HCT116 (cell line): Measurements from ENCODE around the gene TMPRSS11A. TPM values are rescaled to one million over a fixed set of nuclear protein-coding genes. Genes with fewer than 3 reads are reported as not detected.

ENCODE experiments used
- ATAC-seq: fragments of 200-7000 bp; cut with Tn5 transposase; 2 replicates; pipeline ENCODE4 v1.9.1; 2020; ENCODE audit warnings: mild to moderate bottlenecking, moderate library complexity
- BruUV-seq: library from RNA; stranded (reverse); fragments of 400-500 nt; replicated peaks from 2 replicates; lab custom pipeline; 2021; lab: Mats Ljungman, UMichigan
- CTCF ChIA-PET: fragments of 300-600 bp; sonication (Branson Sonifier 250); formaldehyde crosslinking; loops from one replicate; lab custom pipeline; 2021; ENCODE audit warnings: antibody characterized with exemption; lab: Charles Lee
- POLR2A ChIA-PET: fragments of 300-600, 350-600 bp; sonication (Branson Sonifier 250); formaldehyde crosslinking; loops from one replicate; lab custom pipeline; 2021; ENCODE audit warnings: antibody characterized with exemption; lab: Charles Lee
- RAD21 ChIA-PET, 2 experiments: fragments of 300-600 bp; sonication (Branson Sonifier 250); formaldehyde crosslinking; loops; one replicate each; lab custom pipeline; 2023; ENCODE audit warnings: low total read pairs in 2 of 2; ENCODE audit not compliant: uncharacterized antibody in 2 of 2, unreplicated experiment in 2 of 2, low non-redundant PET in 1 of 2; lab: Charles Lee
- DNase-seq: peaks from one replicate; pipeline ENCODE4 v3.0.0-alpha.2; 2010; ENCODE audit warnings: low read depth, low spot score
- H2AFZ ChIP-seq: fragments of 200-600 bp; shearing (Covaris generic), sonication (generic); 2 replicates; pipeline ENCODE4 v1.6.1; 2017; ENCODE audit warnings: low read depth, mixed run types, mixed read lengths, antibody characterized with exemption, low read length; ENCODE audit not compliant: poor library complexity, severe bottlenecking
- H3K27ac ChIP-seq: 2 replicates; pipeline ENCODE4 v1.5.1; 2012; ENCODE audit warnings: low read depth, low read length
- H3K27me3 ChIP-seq: fragments of 200-600 bp; sonication (generic); 2 replicates; pipeline ENCODE4 v1.6.1; 2016; ENCODE audit warnings: mixed run types, low read length, mixed read lengths; ENCODE audit not compliant: insufficient read depth
- H3K36me3 ChIP-seq, 2 experiments: fragments of 200-500 bp in 1 of 2; fragments of 200-600 bp in 1 of 2; sonication (Bioruptor generic) in 1 of 2; sonication (generic) in 1 of 2; 2 replicates each; pipeline versions ENCODE4 v1.5.1 to v1.6.1; 2014 to 2016; ENCODE audit warnings: low read length in 2 of 2, inconsistent platforms in 1 of 2, mixed read lengths in 1 of 2, mixed run types in 1 of 2; ENCODE audit not compliant: insufficient read depth in 2 of 2, control insufficient read depth in 1 of 2
- H3K4me1 ChIP-seq, 2 experiments: fragments of 200-600 bp in 1 of 2; sonication (generic) in 1 of 2; 2 replicates each; pipeline versions ENCODE4 v1.5.1 to v1.6.1; 2012 to 2017; ENCODE audit warnings: low read length in 2 of 2, inconsistent platforms in 1 of 2, mild to moderate bottlenecking in 1 of 2, mixed read lengths in 1 of 2, mixed run types in 1 of 2, moderate library complexity in 1 of 2; ENCODE audit not compliant: insufficient read depth in 2 of 2, control insufficient read depth in 1 of 2
- H3K4me2 ChIP-seq: fragments of 200-600 bp; sonication (generic); 2 replicates; pipeline ENCODE4 v1.6.1; 2017; ENCODE audit warnings: mixed run types, low read length, mixed read lengths
- H3K4me3 ChIP-seq, 2 experiments: fragments of 200-600 bp in 1 of 2; sonication (generic) in 1 of 2; replicated peaks in 1 of 2; 2 replicates each; pipeline ENCODE4 v1.5.1; 2011 to 2016; ENCODE audit warnings: low read length in 2 of 2, control low read depth in 1 of 2, low read depth in 1 of 2, mild to moderate bottlenecking in 1 of 2, mixed read lengths in 1 of 2, mixed run types in 1 of 2
- H3K79me2 ChIP-seq: fragments of 200-600 bp; sonication (generic); 2 replicates; pipeline ENCODE4 v1.6.1; 2017; ENCODE audit warnings: mild to moderate bottlenecking, mixed run types, low read length, moderate library complexity, mixed read lengths; ENCODE audit not compliant: insufficient read depth
- H3K9ac ChIP-seq: fragments of 200-600 bp; sonication (generic); 2 replicates; pipeline ENCODE4 v1.6.1; 2016; ENCODE audit warnings: low read length, mixed read lengths
- H3K9me2 ChIP-seq: fragments of 200-600 bp; sonication (generic), shearing (Covaris generic); 2 replicates; pipeline ENCODE4 v1.6.1; 2017; ENCODE audit warnings: mixed run types, mild to moderate bottlenecking, moderate library complexity; ENCODE audit not compliant: insufficient read depth
- H3K9me3 ChIP-seq, 2 experiments: fragments of 200-500 bp in 1 of 2; fragments of 200-600 bp in 1 of 2; sonication (Bioruptor generic) in 1 of 2; sonication (generic) in 1 of 2; 2 replicates each; pipeline ENCODE4 v1.6.1; 2014 to 2017; ENCODE audit warnings: low read length in 2 of 2, mixed read lengths in 2 of 2, inconsistent platforms in 1 of 2, low read depth in 1 of 2, mild to moderate bottlenecking in 1 of 2, mixed run types in 1 of 2, moderate library complexity in 1 of 2; ENCODE audit not compliant: control insufficient read depth in 1 of 2, insufficient read depth in 1 of 2
- H4K20me1 ChIP-seq: fragments of 200-600 bp; sonication (generic), shearing (Covaris generic); 2 replicates; pipeline ENCODE4 v1.6.1; 2017; ENCODE audit warnings: mixed run types, mild to moderate bottlenecking, moderate library complexity; ENCODE audit not compliant: insufficient read depth
- CBX3 ChIP-seq: IDR thresholded peaks from 2 replicates; pipeline ENCODE4 v1.6.1; 2012; ENCODE audit warnings: low read depth
- CEBPB ChIP-seq: IDR thresholded peaks from 2 replicates; pipeline ENCODE4 v1.6.1; 2012; ENCODE audit warnings: low read depth
- EGR1 ChIP-seq: IDR thresholded peaks from 2 replicates; pipeline ENCODE4 v1.6.1; 2012; ENCODE audit warnings: low read depth
- ELF1 ChIP-seq: IDR thresholded peaks from 2 replicates; pipeline ENCODE4 v1.6.1; 2012; ENCODE audit warnings: low read depth, borderline replicate concordance
- EZH2 ChIP-seq: fragments of 200-600 bp; sonication (generic); IDR thresholded peaks from 2 replicates; pipeline ENCODE4 v1.6.1; 2017; ENCODE audit warnings: antibody characterized with exemption, mixed run types
- EZH2phosphoT487 ChIP-seq: fragments of 200-600 bp; IDR thresholded peaks from 2 replicates; pipeline ENCODE4 v1.6.1; 2018; ENCODE audit warnings: antibody characterized with exemption, borderline replicate concordance
- FOSL1 ChIP-seq: IDR thresholded peaks from 2 replicates; pipeline ENCODE4 v1.6.1; 2012; ENCODE audit warnings: low read depth
- JUND ChIP-seq: IDR thresholded peaks from 2 replicates; pipeline ENCODE4 v1.6.1; 2012
- POLR2AphosphoS5 ChIP-seq: IDR thresholded peaks from 2 replicates; pipeline ENCODE4 v1.6.1; 2011; ENCODE audit warnings: mild to moderate bottlenecking, low read depth, low read length, moderate library complexity
- RAD21 ChIP-seq: IDR thresholded peaks from 2 replicates; pipeline ENCODE4 v1.6.1; 2012; ENCODE audit warnings: low read depth, mild to moderate bottlenecking
- SP1 ChIP-seq: IDR thresholded peaks from 2 replicates; pipeline ENCODE4 v1.6.1; 2012; ENCODE audit warnings: low read depth
- SRF ChIP-seq: IDR thresholded peaks from 2 replicates; pipeline ENCODE4 v1.6.1; 2012; ENCODE audit warnings: low read depth
- TCF7L2 ChIP-seq: IDR thresholded peaks from 2 replicates; pipeline ENCODE4 v1.7.0; 2011; ENCODE audit warnings: borderline replicate concordance, inconsistent platforms; ENCODE audit not compliant: insufficient read depth, insufficient read length; ENCODE audit errors: extremely low read depth
- YY1 ChIP-seq: IDR thresholded peaks from 2 replicates; pipeline ENCODE4 v1.6.1; 2011; ENCODE audit warnings: low read length, low read depth, moderate library complexity, mild to moderate bottlenecking; ENCODE audit not compliant: insufficient replicate concordance; ENCODE audit errors: extremely low read depth
- ZNF274 ChIP-seq: fragments of 200-500 bp; sonication (Bioruptor generic); IDR thresholded peaks from 2 replicates; pipeline ENCODE4 v1.6.1; 2014; ENCODE audit warnings: mild to moderate bottlenecking, low read depth, low read length, inconsistent platforms
- intact Hi-C: fragments of 100-400 bp; cut with micrococcal nuclease; formaldehyde crosslinking; loops from 2 replicates; pipeline ENCODE4 v1.10.0; 2022
- total RNA-seq: library from RNA; stranded (reverse); gene quantifications from one replicate; pipeline ENCODE4 v1.2.1, GENCODE V29; 2021; ENCODE audit not compliant: unreplicated experiment
- TF ChIP-seq, protein P1 (sequence below): IDR thresholded peaks from 2 replicates; pipeline ENCODE4 v1.6.1; 2012; ENCODE audit warnings: low read depth
- TF ChIP-seq, protein P2 (sequence below), 3 experiments: fragments of 200-600 bp in 1 of 3; sonication (generic) in 1 of 3; IDR thresholded peaks in 2 of 3; conservative IDR thresholded peaks in 1 of 3; 2 replicates each; pipeline ENCODE4 v1.5.1; 2012 to 2017; ENCODE audit warnings: low read depth in 2 of 3, low read length in 2 of 3, antibody characterized with exemption in 1 of 3, borderline replicate concordance in 1 of 3, control low read depth in 1 of 3, mild to moderate bottlenecking in 1 of 3, mixed read lengths in 1 of 3, mixed run types in 1 of 3, moderate library complexity in 1 of 3; ENCODE audit not compliant: insufficient read depth in 1 of 3

Gene TMPRSS11A
- total RNA-seq, 1 experiment from 2014 or later: not detected

DNA sequence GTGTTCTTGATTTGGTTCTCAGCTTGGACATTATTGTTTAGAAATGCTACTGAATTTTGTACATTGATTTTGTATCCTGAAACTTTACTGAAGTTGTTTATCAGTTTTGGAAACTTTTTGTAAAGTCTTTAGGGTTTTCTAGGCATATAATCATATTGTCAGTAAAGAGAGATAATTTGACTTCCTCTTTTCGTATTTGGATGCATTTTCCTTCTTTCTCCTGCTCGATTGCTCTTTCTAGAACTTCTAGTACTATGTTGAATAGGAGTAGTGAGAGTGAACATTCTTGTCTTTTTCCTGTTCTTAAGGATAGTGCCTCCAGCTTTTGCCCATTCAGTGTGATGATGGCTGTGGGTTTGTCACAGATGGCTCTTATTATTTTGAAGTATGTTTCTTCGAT is 24.1 kb downstream of the TMPRSS11A start:
- no peak for TF ChIP-seq SP1
- TF ChIP-seq EGR1: no peak
- no peak for TF ChIP-seq ZNF274
- no peak for TF ChIP-seq POLR2AphosphoS5
- no peak for TF ChIP-seq SRF
- no peak for TF ChIP-seq EZH2
- TF ChIP-seq ELF1: no peak
- no peaks in the 10 kb centered on the region for H3K9me3 ChIP-seq
- intact Hi-C loops: no loop called here
- no peaks in the 10 kb centered on the region for H3K36me3 ChIP-seq
- no peaks in the 10 kb centered on the region for H3K4me1 ChIP-seq
- H3K4me2 ChIP-seq: no peak overlapping the region
- no peak overlapping the region for H3K4me3 ChIP-seq
- ChIA-PET POLR2A (no interaction called here), CTCF (no interaction called here), RAD21 (no interaction called here)
- H3K27me3 ChIP-seq: no peaks in the 10 kb centered on the region
- H4K20me1 ChIP-seq: no peaks in the 10 kb centered on the region
- no TSS peak for BruUV-seq
- no peaks in the 10 kb centered on the region for H3K79me2 ChIP-seq
- H3K27ac ChIP-seq: no peak overlapping the region
- no peak for ATAC-seq
- no peak overlapping the region for H2AFZ ChIP-seq
- DNase-seq: no peak
- H3K9ac ChIP-seq: no peak overlapping the region
- H3K9me2 ChIP-seq: no peaks in the 10 kb centered on the region

GRCh38 chr4:67935888-67936287 is 27.4 kb downstream of the TMPRSS11A start:
- Histone ChIP-seq H3K9ac (no peak overlapping the region), H3K36me3 (no peaks in the 10 kb centered on the region), H3K9me2 (no peaks in the 10 kb centered on the region), H3K9me3 (no peaks in the 10 kb centered on the region), H3K4me3 (no peak overlapping the region), H3K4me2 (no peak overlapping the region), H3K4me1 (no peaks in the 10 kb centered on the region), H3K27ac (no peak overlapping the region), H3K27me3 (no peaks in the 10 kb centered on the region), H2AFZ (no peak overlapping the region), H3K79me2 (no peaks in the 10 kb centered on the region), H4K20me1 (no peaks in the 10 kb centered on the region)
- ChIA-PET CTCF (no interaction called here), POLR2A (no interaction called here), RAD21 (no interaction called here)
- ATAC-seq: no peak
- no TSS peak for BruUV-seq
- DNase-seq: no peak
- TF ChIP-seq EZH2phosphoT487: no peak
- no peak for TF ChIP-seq YY1
- TF ChIP-seq JUND: no peak
- no peak for TF ChIP-seq POLR2AphosphoS5
- TF ChIP-seq CEBPB: no peak
- TF ChIP-seq, protein P1, sequence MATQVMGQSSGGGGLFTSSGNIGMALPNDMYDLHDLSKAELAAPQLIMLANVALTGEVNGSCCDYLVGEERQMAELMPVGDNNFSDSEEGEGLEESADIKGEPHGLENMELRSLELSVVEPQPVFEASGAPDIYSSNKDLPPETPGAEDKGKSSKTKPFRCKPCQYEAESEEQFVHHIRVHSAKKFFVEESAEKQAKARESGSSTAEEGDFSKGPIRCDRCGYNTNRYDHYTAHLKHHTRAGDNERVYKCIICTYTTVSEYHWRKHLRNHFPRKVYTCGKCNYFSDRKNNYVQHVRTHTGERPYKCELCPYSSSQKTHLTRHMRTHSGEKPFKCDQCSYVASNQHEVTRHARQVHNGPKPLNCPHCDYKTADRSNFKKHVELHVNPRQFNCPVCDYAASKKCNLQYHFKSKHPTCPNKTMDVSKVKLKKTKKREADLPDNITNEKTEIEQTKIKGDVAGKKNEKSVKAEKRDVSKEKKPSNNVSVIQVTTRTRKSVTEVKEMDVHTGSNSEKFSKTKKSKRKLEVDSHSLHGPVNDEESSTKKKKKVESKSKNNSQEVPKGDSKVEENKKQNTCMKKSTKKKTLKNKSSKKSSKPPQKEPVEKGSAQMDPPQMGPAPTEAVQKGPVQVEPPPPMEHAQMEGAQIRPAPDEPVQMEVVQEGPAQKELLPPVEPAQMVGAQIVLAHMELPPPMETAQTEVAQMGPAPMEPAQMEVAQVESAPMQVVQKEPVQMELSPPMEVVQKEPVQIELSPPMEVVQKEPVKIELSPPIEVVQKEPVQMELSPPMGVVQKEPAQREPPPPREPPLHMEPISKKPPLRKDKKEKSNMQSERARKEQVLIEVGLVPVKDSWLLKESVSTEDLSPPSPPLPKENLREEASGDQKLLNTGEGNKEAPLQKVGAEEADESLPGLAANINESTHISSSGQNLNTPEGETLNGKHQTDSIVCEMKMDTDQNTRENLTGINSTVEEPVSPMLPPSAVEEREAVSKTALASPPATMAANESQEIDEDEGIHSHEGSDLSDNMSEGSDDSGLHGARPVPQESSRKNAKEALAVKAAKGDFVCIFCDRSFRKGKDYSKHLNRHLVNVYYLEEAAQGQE: no peak
- TF ChIP-seq ZNF274: no peak
- no peak for TF ChIP-seq ELF1
- TF ChIP-seq SRF: no peak
- TF ChIP-seq TCF7L2: no peak
- TF ChIP-seq CBX3: no peak
- no peak for TF ChIP-seq EGR1
- TF ChIP-seq, protein P2, sequence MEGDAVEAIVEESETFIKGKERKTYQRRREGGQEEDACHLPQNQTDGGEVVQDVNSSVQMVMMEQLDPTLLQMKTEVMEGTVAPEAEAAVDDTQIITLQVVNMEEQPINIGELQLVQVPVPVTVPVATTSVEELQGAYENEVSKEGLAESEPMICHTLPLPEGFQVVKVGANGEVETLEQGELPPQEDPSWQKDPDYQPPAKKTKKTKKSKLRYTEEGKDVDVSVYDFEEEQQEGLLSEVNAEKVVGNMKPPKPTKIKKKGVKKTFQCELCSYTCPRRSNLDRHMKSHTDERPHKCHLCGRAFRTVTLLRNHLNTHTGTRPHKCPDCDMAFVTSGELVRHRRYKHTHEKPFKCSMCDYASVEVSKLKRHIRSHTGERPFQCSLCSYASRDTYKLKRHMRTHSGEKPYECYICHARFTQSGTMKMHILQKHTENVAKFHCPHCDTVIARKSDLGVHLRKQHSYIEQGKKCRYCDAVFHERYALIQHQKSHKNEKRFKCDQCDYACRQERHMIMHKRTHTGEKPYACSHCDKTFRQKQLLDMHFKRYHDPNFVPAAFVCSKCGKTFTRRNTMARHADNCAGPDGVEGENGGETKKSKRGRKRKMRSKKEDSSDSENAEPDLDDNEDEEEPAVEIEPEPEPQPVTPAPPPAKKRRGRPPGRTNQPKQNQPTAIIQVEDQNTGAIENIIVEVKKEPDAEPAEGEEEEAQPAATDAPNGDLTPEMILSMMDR (IDR thresholded peaks at IDR 0.05 in 2 of 3, conservative IDR thresholded peaks at IDR 0.05 in 1 of 3; ENCODE audit: borderline replicate concordance in 1 of 3, insufficient read depth in 1 of 3, low read depth in 2 of 3, low read length in 2 of 3): no peak
- no peak for TF ChIP-seq RAD21
- no peak for TF ChIP-seq FOSL1
- intact Hi-C loops: no loop called here
